M059J (cell line): ENCODE data around the gene NPAS2. TPM values are rescaled to one million over a fixed set of nuclear protein-coding genes. Genes with fewer than 3 reads are reported as not detected.

Experiments
- DNase-seq: peaks from one replicate; pipeline ENCODE4 v3.0.0-alpha.2; 2012; ENCODE audit warnings: low read depth
- total RNA-seq: library from RNA; depleted of rRNA; stranded (reverse); fragments of >200 nt; shearing (Covaris generic); gene quantifications from 2 replicates; pipeline ENCODE4 v1.2.3, GENCODE V29; 2014

NPAS2 gene
- total RNA-seq, 1 experiment from 2014 or later: 3.6 TPM

DNA sequence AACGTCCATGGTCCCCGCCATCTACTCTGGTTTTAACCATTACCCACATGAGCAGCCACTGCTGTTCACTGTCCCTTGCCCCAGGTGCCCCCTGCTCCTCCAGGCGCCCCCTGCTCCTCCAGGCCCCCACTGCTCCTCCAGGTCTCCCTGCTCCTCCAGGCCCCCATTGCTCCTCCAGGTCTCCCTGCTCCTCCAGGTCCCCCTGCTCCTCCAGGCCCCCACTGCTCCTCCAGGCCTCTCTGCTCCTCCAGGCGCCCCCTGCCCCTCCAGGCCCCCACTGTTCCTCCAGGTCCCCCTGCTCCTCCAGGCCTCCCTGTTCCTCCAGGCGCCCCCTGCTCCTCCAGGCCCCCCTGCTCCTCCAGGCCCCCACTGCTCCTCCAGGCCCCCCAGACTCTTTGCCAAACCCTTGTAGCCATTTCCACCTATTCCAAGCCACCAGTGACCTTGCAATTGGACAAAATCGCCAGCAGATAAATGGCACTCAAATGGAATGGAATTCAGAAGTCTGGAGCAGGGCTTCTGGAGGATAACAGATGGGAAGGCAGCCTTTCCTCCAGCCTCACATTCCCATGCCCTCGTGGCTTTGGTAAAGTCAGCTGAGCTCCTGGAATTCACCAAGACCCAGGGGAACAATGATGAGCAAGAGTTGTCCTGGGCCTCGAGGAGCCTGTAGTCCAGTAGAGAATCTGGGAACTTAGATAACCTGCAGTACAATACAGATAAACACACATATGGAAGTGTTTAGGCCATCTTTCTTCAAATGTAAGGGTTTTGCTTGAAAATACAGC lies 168.9 kb downstream of the NPAS2 start:
- DNase-seq: no peak

DNA sequence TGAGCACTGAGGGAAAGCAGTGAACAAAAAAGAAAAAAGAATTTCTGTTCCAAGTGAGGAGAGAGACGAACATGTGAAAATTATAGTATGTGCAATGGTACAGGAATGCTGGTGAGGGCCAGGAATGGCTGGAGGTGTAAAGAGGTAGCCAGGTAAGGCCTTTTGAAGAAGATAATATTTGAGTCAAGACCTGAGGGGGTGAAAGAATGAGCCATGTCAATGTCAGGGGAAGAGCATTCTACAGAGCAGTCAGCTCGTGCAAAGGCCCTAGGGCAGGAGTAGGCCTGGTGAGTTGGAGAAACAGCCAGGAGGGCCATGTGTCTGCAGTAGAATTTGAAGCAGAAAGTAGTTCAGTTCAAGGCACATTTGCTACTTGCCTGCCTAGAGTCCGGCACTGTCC lies 169.7 kb downstream of the NPAS2 start:
- no peak for DNase-seq

DNA sequence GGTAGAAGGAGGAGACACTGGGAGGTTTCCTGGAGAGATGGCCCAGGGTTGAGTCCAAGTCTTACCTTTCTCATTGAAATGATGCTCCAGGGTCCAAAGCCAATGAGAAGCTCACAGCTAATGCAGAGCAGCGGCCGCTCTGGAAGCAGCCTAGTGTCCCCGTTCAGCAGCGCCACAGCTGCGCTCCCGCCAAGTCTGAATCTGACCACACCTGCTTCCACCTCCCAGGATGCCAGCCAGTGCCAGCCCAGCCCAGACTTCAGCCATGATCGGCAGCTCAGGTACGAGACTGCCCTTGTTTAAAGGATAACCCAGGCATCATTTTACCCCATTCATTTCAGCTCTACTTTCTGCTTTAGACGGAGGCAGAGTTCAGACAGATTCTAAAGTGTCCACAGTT lies 170.2 kb downstream of the NPAS2 start:
- no peak for DNase-seq

DNA sequence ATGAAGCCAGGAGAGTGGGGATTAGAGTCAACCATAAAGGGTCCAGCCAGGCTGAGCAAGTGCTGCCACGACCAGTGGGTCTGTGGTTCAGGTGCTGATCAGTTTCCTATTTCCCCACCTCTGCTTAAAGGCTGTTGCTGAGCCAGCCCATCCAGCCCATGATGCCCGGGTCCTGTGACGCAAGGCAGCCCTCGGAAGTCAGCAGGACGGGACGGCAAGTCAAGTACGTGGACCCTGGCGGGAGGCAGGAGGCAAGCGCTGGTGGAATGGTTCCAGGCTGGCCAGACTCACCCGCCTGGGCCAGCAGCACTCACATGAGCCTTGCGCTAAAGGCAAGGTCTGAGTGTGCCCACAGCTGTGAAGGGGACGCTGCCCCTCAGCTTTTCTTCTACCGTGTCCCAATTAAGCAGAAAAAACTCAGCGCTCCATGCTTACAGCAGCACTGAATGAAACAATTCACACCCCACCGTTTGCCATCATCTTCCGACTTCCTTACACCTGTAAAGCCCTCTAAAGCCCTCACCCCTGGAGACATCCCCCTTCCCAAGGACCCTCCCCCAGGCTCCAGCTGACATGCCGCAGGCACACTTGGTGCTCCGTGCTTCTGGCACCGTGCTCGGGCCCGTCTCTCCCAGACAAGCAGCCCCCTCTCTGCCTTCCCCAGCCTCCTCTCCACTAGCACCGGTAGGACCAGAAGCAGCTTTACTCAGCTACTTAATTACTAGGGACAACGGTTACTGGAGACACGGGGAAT lies 170.9 kb downstream of the NPAS2 start:
- no peak for DNase-seq

DNA sequence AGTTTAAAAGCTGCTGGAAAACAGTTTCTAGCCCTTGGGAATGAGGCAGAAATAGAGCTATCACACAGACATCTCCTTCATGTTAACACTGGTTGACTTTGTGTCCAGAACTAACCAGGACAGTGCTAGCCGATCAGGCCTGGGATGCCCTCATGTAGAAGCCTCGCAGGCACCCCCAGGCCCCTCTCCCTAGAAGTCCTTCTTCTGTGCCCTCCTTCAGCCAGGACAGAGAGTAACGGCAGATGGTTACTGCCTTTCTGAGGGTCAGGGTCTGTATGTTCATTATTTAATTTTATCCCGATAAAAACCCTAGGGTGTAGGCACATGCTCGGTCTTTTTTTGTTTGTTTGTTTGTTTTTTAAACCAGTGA lies 171.4 kb downstream of the NPAS2 start:
- DNase-seq: no peak

DNA sequence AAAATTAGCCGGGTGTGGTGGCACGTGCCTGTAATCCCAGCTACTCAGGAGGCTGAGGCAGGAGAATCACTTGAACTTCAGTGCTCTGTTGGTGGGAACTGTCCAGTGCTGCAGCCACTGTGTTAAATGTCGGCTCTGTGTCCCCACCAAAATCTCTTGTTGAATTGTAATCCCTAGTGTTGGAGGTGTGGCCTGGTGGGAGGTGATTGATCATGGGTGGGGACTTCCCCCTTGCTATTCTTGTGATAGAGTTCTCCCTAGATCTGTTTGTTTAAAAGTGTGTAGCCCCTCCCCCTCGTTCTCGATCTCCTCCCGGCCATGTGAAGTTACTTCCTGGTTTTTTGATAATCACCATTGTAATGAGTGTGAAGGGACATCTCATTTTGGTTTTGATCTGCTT lies 172.3 kb downstream of the NPAS2 start:
- no peak for DNase-seq

DNA sequence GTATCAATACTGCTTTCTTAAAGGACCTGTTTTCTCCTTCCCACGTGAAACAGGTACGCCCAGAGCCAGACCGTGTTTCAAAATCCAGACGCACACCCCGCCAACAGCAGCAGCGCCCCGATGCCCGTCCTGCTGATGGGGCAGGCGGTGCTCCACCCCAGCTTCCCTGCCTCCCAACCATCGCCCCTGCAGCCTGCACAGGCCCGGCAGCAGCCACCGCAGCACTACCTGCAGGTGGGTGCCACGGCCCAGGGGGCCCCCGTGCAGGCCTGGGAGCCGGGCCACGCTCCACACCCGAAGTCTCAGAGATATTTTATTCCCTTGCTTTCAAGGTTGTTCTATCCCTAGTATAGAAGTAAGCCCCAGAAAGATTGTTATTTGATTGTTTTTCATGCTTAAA lies 173.4 kb downstream of the NPAS2 start:
- no peak for DNase-seq

DNA sequence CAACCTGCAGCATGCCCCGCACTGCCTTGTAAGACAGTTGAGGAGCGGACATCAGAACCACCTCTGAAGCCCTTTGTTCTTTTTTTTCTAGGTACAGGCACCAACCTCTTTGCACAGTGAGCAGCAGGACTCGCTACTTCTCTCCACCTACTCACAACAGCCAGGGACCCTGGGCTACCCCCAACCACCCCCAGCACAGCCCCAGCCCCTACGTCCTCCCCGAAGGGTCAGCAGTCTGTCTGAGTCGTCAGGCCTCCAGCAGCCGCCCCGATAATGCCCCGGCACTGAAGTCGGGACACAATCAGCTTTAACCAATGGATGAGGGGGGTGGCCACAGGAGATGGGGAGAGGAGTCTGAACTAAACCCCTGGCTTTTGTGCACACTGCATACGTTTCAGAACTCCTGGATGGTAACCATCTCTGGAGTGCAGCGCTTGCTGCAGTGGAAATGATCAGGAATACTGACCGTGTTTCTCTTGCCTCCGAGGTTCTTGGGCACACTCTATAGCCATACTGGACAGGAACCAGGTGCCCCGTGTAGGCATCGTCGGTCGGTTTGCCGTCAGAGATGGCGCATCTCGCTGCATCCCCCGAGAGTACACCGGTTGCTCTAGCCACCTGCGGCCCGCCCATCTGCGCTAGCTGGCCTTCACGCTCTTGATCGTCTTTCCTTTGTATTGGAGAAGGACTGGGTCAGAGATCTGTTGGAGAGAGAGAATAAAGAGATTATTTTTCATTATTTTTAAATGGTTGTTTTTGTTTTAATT lies 175.6 kb downstream of the NPAS2 start:
- no peak for DNase-seq

DNA sequence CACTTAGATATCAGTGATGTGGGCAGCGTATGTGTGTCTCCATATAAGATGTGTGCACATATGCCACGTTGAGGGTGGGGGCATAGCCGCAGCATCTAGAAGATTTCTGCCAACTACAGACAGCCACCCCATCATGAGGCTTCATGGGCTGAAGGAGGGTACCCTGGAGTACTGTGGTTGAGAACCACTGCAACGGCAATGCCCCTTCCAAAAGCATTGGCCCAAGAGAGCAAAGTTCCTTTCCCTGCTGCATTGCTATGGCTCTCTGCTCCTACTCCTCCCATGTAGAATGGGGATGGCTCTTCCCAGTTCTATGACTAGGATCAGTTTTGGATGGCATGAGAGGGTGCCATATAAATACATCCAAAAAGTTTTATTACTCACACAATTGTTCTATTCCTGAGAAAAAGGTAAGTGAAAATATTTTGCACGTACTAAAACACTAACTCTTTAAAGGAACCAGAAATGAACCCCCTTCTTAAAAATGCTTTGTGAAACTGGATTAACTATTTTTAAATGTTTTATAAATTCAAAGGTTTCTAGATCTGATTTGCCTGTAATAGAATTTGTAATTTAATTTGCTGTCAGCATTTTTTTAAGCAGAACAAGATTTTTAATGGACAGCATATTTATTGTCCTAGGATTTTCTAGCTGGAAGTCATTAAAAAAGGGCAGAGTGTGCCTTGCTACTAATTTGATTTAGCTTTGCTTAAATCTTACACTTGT lies 177.7 kb downstream of the NPAS2 start:
- DNase-seq: no peak

DNA sequence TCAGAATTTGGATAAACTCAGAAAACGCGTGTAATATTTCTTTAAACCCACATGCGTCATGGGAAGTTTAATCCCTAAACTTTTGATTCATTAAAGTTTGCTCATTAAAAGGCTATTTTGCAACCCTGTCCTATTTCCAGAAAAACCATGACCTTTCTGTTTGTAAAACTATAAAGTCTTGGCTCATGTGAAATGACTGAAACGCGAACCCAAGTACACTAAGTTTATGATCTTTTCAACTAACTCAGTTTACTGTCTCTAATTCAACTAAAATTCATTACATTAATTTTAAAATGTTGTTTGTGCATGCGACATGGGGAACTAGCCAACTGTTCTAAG lies 178.3 kb downstream of the NPAS2 start:
- no peak for DNase-seq

DNA sequence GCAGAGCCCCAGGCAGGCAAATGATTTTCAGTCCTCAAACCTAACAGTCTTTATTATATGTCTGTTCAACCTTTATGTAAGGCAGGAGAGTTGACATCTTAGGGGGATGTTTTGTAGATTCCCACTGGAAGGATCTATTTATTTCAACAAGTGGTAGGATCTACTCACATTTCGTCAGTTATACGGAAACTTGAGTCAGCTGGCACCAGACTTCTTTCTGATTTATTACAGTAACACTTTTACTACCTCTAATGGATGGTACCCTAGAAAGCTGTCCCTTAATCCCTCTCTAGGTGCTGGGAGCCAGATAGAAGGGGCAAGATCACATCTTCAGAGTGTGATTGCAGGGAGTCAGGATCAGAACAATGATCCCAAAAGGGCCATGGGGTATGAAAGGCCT lies 180.1 kb downstream of the NPAS2 start:
- no peak for DNase-seq

DNA sequence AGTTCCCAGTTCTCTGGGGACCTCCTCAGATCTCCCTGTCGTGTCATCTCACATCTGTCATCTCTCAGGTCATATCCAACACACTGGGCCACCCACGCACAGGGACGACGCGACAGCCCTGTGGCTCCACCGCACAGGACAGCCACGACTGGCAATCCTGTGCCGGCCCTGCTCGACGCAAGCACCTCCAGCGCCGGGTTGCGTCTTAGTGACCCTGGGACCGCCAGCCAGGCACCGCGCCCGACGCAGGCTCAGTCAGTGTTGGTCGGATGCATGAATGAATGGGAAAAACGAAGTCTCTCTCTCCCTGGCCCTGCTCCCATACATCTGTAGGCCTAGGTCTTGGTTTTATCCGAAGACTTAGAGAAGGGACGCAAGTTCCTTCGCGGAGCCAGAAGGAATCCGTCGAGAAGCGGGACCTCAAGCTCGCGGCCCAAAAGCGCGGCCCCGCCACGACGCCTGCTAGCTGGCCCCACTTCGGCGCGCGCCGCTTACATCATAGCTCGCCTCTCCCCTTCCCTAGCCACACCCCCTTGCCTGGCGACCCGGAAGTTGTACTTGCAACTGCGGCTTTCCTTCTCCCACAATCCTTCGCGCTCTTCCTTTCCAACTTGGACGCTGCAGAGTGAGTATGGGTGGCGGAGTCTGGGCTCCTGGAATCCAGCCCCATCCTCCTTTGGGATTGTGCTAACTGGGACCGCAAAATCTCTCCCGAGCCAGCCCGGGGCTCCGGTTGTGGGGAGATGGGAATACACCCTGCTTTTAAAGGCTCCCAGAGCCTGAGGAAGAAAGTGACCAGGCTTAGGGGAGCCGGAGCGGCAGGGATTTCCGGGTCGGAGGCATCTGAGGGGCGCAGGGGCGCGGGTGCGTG lies 182.0 kb downstream of the NPAS2 start, which contains the start of gene RPL31:
Gene RPL31 (plus strand): TSS at position 599 of the 871 bp plus-strand sequence. CDS start 413 bp downstream, outside the sequence.
- peak; percentile 96 for DNase-seq

DNA sequence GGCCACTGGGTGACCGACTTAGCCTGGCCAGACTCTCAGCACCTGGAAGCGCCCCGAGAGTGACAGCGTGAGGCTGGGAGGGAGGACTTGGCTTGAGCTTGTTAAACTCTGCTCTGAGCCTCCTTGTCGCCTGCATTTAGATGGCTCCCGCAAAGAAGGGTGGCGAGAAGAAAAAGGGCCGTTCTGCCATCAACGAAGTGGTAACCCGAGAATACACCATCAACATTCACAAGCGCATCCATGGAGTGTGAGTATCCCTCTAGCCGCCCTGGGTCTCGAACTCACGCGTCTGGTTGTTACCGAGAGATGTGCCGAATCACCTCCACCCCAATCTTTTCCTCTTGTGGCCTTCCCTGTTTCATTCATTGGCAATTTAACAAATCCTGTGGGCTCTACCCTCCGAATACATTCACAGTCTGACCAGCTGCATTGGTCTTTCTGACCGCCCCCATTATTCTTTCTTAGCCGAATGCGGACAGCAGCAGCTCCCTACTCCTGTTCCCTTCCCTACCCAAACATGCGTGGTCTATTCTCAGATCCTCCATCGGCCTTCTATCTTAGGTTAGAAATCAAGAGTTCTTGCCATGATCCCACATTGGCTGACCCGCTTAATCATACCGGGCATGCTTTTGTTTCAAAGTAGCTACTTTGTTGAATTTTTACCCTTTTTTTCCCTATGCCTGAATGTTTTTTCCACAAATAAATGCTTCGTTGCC lies 182.8 kb downstream of the NPAS2 start:
- peak; percentile 10 for DNase-seq

DNA sequence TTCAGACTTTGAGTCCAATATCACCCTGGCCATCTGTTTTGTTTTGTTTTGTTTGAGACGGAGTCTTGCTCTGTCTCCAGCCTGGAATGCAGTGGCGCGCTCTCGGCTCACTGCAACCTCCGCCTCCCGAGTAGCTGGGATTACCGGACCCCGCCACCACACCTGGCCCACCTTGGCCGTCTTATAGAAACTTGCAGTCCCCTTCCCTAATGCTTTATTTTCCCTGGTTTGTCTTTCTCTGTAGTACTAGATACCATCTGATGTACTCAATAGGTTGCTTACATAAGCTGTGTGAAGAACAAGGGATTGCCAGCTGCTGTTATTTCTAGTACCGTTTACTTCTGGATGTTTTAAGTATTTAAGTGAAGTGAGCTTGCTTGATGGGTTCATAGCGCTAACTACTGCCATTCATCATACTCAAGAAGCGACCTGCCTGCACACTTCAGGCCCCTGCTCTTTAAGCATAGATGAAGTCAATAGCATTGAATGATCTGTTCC lies 183.4 kb downstream of the NPAS2 start:
- no peak for DNase-seq

DNA sequence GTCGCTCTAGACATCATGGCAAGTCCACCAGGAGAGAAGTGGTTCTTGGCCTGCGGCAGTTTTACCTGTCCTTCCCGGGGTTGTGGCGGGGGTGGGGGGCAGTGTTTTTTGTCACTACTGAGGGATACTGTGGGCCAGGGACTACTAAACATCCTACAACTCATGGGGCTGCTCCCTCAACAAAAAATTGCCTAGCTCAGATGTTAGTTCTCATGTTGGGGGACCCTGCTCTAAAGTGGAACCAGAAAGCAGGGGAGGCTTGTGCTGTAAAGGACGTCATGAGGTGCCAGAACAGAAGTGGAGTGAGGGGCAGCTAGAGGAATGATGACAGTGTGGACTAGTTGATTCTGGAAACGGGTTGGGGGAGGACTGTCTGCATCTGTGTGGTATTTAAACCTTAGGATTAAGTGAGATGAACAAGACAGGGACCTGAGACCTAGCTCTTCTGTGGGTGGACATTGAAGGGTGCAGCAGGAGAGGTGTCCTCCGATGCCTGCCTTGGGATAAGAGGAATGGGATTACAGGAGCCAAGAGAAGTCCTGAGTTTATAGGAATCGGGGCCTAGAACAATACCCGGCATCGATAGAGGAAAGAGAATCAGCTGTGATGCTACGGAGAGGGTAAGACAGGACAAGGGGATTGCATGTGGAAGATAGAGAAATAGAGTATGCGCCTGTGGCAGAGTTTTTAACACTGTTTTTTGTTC lies 184.8 kb downstream of the NPAS2 start:
- no peak for DNase-seq

DNA sequence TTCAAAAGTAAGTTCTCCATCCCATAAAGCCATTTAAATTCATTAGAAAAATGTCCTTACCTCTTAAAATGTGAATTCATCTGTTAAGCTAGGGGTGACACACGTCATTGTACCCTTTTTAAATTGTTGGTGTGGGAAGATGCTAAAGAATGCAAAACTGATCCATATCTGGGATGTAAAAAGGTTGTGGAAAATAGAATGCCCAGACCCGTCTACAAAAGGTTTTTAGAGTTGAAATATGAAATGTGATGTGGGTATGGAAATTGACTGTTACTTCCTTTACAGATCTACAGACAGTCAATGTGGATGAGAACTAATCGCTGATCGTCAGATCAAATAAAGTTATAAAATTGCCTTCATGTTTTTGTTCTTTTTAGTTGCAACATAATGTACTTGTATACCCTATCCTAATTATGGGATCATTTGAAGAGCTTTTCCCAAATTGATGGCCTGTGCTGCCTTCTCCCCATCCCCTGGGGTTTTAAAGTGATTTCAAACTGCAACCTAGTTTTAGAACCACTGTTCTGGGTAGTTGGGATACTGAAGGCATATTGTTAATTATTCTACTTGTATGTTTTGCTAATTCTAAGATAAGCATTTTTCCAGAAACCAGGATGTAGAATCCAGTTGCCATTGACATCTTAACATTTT lies 186.3 kb downstream of the NPAS2 start:
- DNase-seq: no peak

DNA sequence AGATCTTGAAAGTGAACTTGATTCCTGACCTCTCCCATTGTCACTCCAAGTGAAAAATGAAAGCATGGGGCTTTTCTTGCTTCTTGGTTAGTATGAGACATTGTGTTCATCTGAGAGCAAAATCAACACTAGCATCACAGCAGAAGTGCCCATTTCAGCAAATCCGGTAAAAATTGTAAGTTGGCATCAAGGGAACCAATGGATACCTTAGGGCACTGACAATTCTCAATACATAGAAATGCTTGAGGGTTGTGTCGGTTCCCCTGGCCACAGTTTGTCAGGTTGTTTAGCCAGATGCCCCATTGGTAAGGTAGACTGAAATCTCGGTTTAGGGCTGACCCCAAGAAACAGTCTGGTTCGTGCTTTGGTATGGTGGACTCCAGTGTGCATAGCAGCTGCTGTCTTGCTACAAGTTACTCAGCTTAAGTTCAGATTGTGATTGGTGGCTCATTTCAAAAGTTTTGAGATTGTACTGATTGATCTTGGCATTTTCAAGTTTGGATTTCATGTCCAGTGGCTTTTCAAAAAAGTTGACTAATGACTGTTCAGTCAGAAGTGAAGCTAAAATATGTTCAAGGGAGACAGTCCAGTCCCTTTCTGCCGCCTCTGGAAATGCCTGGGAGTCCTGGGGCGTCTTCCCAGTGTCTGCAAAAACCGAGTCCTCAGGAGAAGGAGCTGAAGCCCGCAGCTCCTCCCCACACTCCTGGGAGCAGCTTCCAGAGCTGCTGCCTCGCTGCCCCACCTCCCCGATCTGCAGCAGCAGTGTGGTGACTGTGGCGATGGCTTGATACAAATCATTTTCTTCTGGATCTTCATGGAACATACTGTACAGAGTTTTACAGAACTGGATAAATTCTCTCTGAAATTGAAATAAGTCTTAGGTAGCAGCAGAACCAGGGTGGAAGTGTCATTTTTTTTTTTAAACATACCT lies 187.7 kb downstream of the NPAS2 start:
- no peak for DNase-seq

DNA sequence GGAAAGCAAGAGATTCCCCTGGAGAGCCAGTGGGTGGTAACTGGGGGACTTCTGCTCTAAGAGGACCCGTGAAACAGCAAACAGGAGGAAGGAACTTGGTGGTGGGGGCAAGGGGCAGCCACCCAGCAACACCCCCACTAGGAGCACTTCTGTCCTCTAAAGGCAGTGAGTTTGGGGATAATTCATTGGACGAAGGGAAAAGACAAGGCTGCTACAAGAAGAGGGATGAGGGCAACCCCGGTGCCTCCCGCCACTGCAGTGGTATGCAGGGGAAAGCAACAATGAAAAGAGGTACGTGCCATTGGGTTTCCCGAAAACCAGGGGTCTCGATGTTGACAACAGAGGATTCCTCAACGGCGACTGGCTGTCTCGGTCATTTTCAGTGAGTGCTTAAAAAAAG lies 191.2 kb downstream of the NPAS2 start:
- no peak for DNase-seq
